OCI-LY1 (cell line): Measurements from ENCODE around the gene DBR1.

Source experiments
- H2AFZ ChIP-seq: fragments of 200-600 bp; sonication (generic), shearing (Covaris generic); 2 replicates; pipeline ENCODE4 v1.6.0; 2014; ENCODE audit warnings: antibody characterized with exemption, mild to moderate bottlenecking, low read length
- H3F3A ChIP-seq: fragments of 200-600 bp; sonication (generic), shearing (Covaris generic); 2 replicates; pipeline ENCODE4 v1.6.0; 2014; ENCODE audit warnings: mild to moderate bottlenecking, antibody characterized with exemption, low read length, moderate library complexity; ENCODE audit not compliant: insufficient read depth
- H3K27ac ChIP-seq: fragments of 200-600 bp; sonication (generic); 2 replicates; pipeline ENCODE4 v1.5.1; 2014; ENCODE audit warnings: low read length, mixed run types, mild to moderate bottlenecking, low read depth; ENCODE audit not compliant: poor library complexity, severe bottlenecking
- H3K27me3 ChIP-seq: fragments of 200-600 bp; sonication (generic); 2 replicates; pipeline ENCODE4 v1.6.0; 2014; ENCODE audit warnings: antibody characterized with exemption, mild to moderate bottlenecking, low read length, moderate library complexity; ENCODE audit not compliant: insufficient read depth
- H3K36me3 ChIP-seq: fragments of 200-600 bp; sonication (generic); 2 replicates; pipeline ENCODE4 v1.6.1; 2014; ENCODE audit warnings: mild to moderate bottlenecking, antibody characterized with exemption, low read length, moderate library complexity, mixed read lengths; ENCODE audit not compliant: insufficient read depth
- H3K4me1 ChIP-seq: fragments of 200-600 bp; sonication (generic); 2 replicates; pipeline ENCODE4 v1.5.1; 2014; ENCODE audit warnings: mild to moderate bottlenecking, low read length, moderate library complexity; ENCODE audit not compliant: insufficient read depth, severe bottlenecking
- H3K4me2 ChIP-seq: fragments of 200-600 bp; sonication (generic), shearing (Covaris generic); 2 replicates; pipeline ENCODE4 v1.6.1; 2014; ENCODE audit warnings: low read length
- H3K4me3 ChIP-seq: fragments of 200-600 bp; sonication (generic); 2 replicates; pipeline ENCODE4 v1.5.1; 2014; ENCODE audit warnings: low read length, low read depth, mild to moderate bottlenecking, mixed read lengths; ENCODE audit not compliant: poor library complexity, severe bottlenecking
- H3K79me2 ChIP-seq: fragments of 200-600 bp; shearing (Covaris generic); 2 replicates; pipeline ENCODE4 v1.6.1; 2016; ENCODE audit warnings: mixed run types, low read length, mixed read lengths; ENCODE audit not compliant: insufficient read depth
- H3K9ac ChIP-seq: fragments of 200-600 bp; sonication (generic), shearing (Covaris generic); 2 replicates; pipeline ENCODE4 v1.6.1; 2014; ENCODE audit warnings: mild to moderate bottlenecking, low read length, mixed read lengths
- H3K9me2 ChIP-seq: fragments of 200-600 bp; sonication (generic), shearing (Covaris generic); 2 replicates; pipeline ENCODE4 v1.6.1; 2014; ENCODE audit warnings: low read depth, mild to moderate bottlenecking, low read length, mixed read lengths
- H3K9me3 ChIP-seq: fragments of 200-600 bp; shearing (Covaris generic); 2 replicates; pipeline ENCODE4 v1.6.1; 2014; ENCODE audit warnings: low read length, mixed read lengths
- H4K20me1 ChIP-seq: fragments of 200-600 bp; sonication (generic), shearing (Covaris generic); 2 replicates; pipeline ENCODE4 v1.6.0; 2016; ENCODE audit warnings: mild to moderate bottlenecking, low read length; ENCODE audit not compliant: insufficient read depth
- EZH2 ChIP-seq: fragments of 200-600 bp; sonication (generic), shearing (Covaris generic); IDR thresholded peaks from 2 replicates; pipeline ENCODE4 v1.8.0; 2017; ENCODE audit warnings: borderline replicate concordance, mixed run types, mild to moderate bottlenecking, antibody characterized with exemption, low read length, moderate library complexity, mixed read lengths
- TF ChIP-seq, protein P1 (sequence below): fragments of 200-600 bp; sonication (generic), shearing (Covaris generic); IDR thresholded peaks from 2 replicates; pipeline ENCODE4 v1.5.1; 2017; ENCODE audit warnings: mild to moderate bottlenecking, antibody characterized with exemption, low read length, moderate library complexity, mixed read lengths

Gene DBR1

DNA sequence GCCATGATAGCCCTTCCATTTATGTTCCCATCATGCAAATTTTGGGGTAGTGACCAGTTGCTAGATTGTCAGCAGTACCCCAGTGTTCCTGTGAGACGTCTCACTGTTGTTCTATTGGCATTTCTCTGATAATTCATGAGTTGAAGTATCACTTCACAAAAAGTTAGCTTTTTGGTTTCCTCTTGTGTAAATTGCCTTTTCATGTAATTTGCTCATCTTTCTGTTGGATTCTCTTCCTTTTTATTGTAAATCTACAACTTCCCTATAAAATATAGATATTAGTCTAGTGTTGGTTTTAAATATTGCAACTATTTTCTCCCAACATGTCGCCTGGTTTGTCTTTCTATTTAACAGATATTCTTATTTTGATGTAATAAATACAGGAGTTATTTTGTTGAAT lies 35.0 kb downstream of the DBR1 start:
- Histone ChIP-seq H3K4me2 (no peak overlapping the region), H3K9ac (no peak overlapping the region), H3F3A (no peaks in the 10 kb centered on the region), H3K4me3 (no peak overlapping the region), H2AFZ (no peak overlapping the region), H3K36me3 (no peaks in the 10 kb centered on the region), H3K27me3 (no peaks in the 10 kb centered on the region), H3K79me2 (no peaks in the 10 kb centered on the region), H3K27ac (no peak overlapping the region), H4K20me1 (no peaks in the 10 kb centered on the region), H3K4me1 (no peaks in the 10 kb centered on the region), H3K9me2 (no peaks in the 10 kb centered on the region), H3K9me3 (no peaks in the 10 kb centered on the region)
- TF ChIP-seq, protein P1, sequence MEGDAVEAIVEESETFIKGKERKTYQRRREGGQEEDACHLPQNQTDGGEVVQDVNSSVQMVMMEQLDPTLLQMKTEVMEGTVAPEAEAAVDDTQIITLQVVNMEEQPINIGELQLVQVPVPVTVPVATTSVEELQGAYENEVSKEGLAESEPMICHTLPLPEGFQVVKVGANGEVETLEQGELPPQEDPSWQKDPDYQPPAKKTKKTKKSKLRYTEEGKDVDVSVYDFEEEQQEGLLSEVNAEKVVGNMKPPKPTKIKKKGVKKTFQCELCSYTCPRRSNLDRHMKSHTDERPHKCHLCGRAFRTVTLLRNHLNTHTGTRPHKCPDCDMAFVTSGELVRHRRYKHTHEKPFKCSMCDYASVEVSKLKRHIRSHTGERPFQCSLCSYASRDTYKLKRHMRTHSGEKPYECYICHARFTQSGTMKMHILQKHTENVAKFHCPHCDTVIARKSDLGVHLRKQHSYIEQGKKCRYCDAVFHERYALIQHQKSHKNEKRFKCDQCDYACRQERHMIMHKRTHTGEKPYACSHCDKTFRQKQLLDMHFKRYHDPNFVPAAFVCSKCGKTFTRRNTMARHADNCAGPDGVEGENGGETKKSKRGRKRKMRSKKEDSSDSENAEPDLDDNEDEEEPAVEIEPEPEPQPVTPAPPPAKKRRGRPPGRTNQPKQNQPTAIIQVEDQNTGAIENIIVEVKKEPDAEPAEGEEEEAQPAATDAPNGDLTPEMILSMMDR, result no peak
- TF ChIP-seq EZH2, result no peak

DNA sequence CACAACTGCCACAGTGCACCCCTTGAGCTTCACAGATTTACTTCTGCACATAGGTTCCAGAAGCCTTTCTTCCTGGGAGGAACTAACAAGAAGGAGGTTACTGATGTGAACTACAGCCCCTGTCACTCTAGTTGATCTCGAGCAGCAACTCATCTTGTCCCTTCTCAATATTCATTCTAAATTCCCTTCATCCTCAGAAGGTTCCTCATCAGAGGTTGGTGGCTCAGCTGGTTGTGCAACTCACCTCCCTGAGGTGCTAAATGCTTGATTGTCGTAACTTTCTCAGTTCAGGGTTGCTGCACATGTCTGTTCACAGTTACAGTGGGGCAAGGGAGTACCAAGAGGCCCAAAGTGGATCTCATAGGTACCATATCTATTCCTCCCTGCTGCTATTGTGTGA lies 36.9 kb downstream of the DBR1 start:
- Histone ChIP-seq H3K4me3 (no peak overlapping the region), H3K79me2 (no peaks in the 10 kb centered on the region), H3F3A (no peaks in the 10 kb centered on the region), H3K4me2 (no peak overlapping the region), H2AFZ (no peak overlapping the region), H3K9me3 (no peaks in the 10 kb centered on the region), H3K9ac (no peak overlapping the region), H3K36me3 (no peaks in the 10 kb centered on the region), H3K9me2 (no peaks in the 10 kb centered on the region), H4K20me1 (no peaks in the 10 kb centered on the region), H3K4me1 (no peaks in the 10 kb centered on the region), H3K27ac (no peak overlapping the region), H3K27me3 (no peaks in the 10 kb centered on the region)
- TF ChIP-seq, protein P1, result no peak
- TF ChIP-seq EZH2, result no peak

GRCh38 chr3:138136201-138136600 lies 38.5 kb downstream of the DBR1 start:
- Histone ChIP-seq H3K9me2 (no peaks in the 10 kb centered on the region), H2AFZ (no peak overlapping the region), H3K27ac (no peak overlapping the region), H3K27me3 (no peaks in the 10 kb centered on the region), H3K9me3 (no peaks in the 10 kb centered on the region), H3K4me2 (no peak overlapping the region), H3K79me2 (no peaks in the 10 kb centered on the region), H3K4me3 (no peak overlapping the region), H3K4me1 (no peaks in the 10 kb centered on the region), H3K36me3 (no peaks in the 10 kb centered on the region), H3F3A (no peaks in the 10 kb centered on the region), H3K9ac (no peak overlapping the region), H4K20me1 (no peaks in the 10 kb centered on the region)
- TF ChIP-seq EZH2, result no peak
- TF ChIP-seq, protein P1, result no peak
